ENCODE data around the gene LAMTOR1. TPM values are rescaled to one million over a fixed set of nuclear protein-coding genes. Genes with fewer than 3 reads are reported as not detected.

Gene LAMTOR1
- total and polyA plus RNA-seq, 2 of the 8 experiments (the other 6 are each of a cell fraction or from before 2014, with no cell fraction given) = 82.1 to 160 TPM

DNA sequence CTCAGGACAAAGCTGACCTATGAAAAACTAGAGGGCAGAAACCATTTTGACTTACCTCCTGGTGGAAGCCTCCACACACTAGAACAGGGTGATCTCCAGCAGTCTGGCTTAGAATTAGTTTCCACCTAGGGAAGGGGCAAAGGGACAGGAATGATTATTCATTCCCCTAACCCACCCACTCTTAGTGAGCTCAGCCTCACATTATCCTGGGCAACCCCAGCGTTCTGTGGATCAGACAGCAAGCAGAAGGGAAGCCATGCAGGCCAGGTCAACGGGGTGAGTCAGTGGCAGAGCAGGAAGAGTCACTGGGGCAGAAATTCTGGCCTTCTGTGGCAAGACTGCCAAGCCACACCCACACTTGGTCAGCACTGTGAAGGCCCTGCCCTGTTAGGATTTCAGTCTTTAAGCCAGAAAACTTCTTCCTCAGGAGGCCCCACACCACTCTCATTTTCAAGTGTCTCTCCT is 33.3 kb downstream of the LAMTOR1 start (continued):
- TF ChIP-seq, protein P1, sequence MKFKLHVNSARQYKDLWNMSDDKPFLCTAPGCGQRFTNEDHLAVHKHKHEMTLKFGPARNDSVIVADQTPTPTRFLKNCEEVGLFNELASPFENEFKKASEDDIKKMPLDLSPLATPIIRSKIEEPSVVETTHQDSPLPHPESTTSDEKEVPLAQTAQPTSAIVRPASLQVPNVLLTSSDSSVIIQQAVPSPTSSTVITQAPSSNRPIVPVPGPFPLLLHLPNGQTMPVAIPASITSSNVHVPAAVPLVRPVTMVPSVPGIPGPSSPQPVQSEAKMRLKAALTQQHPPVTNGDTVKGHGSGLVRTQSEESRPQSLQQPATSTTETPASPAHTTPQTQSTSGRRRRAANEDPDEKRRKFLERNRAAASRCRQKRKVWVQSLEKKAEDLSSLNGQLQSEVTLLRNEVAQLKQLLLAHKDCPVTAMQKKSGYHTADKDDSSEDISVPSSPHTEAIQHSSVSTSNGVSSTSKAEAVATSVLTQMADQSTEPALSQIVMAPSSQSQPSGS (IDR thresholded peaks at IDR 0.05; ENCODE audit: low read length) = no peak
- TF ChIP-seq, protein P2, sequence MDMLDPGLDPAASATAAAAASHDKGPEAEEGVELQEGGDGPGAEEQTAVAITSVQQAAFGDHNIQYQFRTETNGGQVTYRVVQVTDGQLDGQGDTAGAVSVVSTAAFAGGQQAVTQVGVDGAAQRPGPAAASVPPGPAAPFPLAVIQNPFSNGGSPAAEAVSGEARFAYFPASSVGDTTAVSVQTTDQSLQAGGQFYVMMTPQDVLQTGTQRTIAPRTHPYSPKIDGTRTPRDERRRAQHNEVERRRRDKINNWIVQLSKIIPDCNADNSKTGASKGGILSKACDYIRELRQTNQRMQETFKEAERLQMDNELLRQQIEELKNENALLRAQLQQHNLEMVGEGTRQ (IDR thresholded peaks at IDR 0.05; ENCODE audit: low read length) = no peak
